ENCODE data around the gene FAM78B.

FAM78B gene

GRCh38 chr1:166031932-166032571, 134.7 kb downstream of the FAM78B start:
- H3K4me1 Mint-ChIP-seq: no peaks in the 10 kb centered on the region
- H3K9me3 Mint-ChIP-seq: no peaks in the 10 kb centered on the region
- H3K27me3 Mint-ChIP-seq: peaks cover 15% of the 10 kb centered on the region
- no peak overlapping the region for H3K4me3 Mint-ChIP-seq
- no peaks in the 10 kb centered on the region for H3K36me3 Mint-ChIP-seq
- no peak overlapping the region for H3K27ac Mint-ChIP-seq

GRCh38 chr1:166029196-166029945, 137.4 kb downstream of the FAM78B start:
- Mint-ChIP-seq H3K4me3 (no peak overlapping the region), H3K4me1 (no peaks in the 10 kb centered on the region), H3K27me3 (peaks cover 21% of the 10 kb centered on the region), H3K27ac (no peak overlapping the region), H3K36me3 (no peaks in the 10 kb centered on the region), H3K9me3 (no peaks in the 10 kb centered on the region)

- Mint-ChIP-seq H3K4me1 (no peaks in the 10 kb centered on the region), H3K9me3 (no peaks in the 10 kb centered on the region), H3K36me3 (no peaks in the 10 kb centered on the region), H3K4me3 (no peak overlapping the region), H3K27ac (no peak overlapping the region), H3K27me3 (peaks cover 23% of the 10 kb centered on the region)
These were observed 140.2 kb downstream of the FAM78B start for GRCh38 chr1:166026555-166026954.

GRCh38 chr1:166026143-166026542, 140.7 kb downstream of the FAM78B start:
- H3K4me3 Mint-ChIP-seq: no peak overlapping the region
- H3K36me3 Mint-ChIP-seq: no peaks in the 10 kb centered on the region
- H3K4me1 Mint-ChIP-seq: no peaks in the 10 kb centered on the region
- H3K9me3 Mint-ChIP-seq: no peaks in the 10 kb centered on the region
- peaks cover 21% of the 10 kb centered on the region for H3K27me3 Mint-ChIP-seq
- H3K27ac Mint-ChIP-seq: no peak overlapping the region

- H3K4me1 Mint-ChIP-seq: no peaks in the 10 kb centered on the region
- no peak overlapping the region for H3K27ac Mint-ChIP-seq
- H3K4me3 Mint-ChIP-seq: no peak overlapping the region
- H3K9me3 Mint-ChIP-seq: no peaks in the 10 kb centered on the region
- H3K36me3 Mint-ChIP-seq: no peaks in the 10 kb centered on the region
- H3K27me3 Mint-ChIP-seq: peaks cover 12% of the 10 kb centered on the region
These were observed 146.6 kb downstream of the FAM78B start for GRCh38 chr1:166020210-166020609.
